ENCODE results near the gene PHAF1.

Gene PHAF1

DNA sequence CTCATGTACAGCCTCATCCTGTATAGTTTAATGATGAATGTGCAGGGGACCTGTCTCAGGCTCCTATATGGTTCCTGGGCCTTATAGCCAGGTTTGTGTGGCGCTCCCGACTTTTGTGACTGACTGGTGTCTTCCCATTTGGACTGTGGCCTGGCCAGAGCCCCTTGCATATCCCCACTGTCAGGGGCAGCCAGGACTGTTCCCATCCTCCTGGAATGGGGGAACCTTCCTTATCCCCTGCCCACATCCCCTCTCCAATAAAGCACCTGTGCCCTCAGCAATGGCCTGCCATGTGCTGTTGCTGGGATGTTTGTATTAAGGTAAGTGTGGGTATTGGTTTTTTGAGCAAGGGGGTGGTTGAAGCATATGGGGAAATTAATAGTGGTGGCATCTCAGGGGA lies 38.5 kb downstream of the PHAF1 start:
- DNase-seq, result no peak

DNA sequence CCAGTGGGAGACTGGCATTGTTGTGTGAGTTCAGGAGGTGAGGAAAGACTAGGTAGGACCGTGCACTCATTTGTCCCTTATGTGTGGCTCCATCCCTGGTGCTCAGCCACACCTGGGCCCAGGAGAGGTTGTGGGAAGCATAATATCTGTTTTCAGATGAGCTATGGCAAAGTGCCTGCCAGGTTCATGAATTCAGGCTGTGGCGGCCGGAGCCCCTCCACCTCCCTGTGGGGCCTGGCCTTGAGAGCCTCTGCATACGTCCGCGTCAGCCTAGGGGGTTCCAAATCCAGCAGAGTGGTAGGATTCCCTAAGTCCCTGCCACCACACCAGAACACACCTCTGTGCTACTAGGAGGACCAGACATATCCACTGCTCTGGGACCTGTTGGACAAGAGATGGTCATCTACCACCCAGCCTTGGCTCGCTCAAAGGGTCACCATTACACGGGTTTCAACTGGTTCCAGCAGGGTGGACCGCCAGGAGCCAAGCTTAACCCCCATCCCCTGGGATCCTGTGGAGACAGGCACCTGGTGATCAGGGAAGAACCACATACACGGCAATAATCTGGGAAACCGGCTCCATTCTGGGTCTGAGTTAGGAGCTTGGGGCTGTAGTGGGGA lies 39.0 kb downstream of the PHAF1 start:
- DNase-seq, result no peak

DNA sequence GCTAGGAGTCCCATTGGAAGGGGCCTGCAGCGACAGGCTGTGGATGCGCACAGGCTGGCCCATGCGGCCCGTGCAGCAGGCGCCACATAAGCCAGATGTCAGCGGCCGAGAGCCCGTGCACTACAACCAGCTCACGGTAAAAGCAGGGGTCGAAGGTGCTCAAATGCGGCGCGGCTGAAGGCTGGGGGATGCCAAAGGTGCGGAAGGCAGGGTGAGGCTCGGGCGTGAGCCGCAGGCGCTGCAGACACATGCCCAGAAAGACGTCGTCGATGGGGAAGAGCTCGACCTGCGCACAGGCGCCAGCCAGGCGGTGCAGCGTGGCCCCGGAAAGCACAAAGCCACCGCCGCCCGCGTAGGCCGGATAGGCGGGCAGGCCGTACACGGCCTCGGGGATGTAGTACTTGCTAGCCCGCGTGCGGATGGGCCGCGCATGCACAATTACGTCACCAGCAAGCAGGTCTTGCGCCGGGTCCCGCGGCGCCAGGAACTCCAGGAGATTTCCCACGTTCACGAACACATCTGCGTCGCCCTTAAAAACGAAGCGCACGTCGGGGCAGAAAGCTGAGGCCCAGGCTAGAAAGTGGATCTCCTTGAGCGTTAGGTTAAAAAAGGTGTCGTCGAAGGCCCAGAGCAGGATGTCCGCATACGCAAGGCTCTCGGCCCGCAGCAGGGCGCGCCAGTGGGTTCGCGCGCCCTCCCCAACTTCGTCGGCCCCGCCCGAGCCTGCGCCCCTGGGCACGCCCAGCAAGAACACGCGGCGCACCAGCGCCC lies 39.7 kb downstream of the PHAF1 start:
- DNase-seq, result no peak

DNA sequence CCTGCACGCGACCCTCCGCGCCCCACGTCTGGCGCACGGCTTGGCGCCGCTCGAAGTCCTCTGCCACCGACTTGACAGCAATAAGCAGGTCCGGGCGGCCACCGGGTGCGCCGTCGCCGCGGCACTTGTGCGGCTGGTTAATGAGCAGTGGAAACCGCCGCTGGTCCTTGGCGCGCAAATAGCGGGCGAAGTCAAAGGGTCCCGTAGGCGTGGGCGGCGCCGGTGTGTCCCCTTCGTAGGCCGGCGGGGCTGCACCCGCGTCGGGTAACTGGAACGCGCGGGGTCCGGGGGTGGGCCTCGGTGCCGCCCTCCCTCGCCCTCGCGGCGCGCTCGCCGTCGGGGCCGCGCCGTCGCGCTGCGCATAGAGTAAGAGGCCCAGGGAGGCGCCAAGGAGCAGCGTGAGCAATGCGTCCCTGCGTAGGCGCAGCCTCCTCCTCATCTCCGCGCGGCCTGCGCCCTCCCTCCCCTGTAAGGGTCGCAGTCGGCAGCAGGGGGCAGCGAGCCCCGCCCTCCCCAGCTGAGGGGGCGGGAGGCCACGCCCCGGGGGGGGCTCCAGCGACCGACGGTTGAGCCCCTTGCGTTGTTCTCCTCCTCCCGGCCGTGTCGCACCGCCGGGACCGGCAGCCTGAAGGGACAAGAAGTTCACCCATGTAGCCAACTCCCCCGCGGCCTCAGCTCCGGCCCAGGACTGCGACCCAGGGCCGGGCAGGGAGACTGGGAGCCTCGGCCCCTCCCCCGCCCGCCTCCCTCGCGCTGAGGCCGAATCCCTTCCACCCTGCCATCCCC lies 40.5 kb downstream of the PHAF1 start:
- peak; percentile 31 to 40 for DNase-seq

DNA sequence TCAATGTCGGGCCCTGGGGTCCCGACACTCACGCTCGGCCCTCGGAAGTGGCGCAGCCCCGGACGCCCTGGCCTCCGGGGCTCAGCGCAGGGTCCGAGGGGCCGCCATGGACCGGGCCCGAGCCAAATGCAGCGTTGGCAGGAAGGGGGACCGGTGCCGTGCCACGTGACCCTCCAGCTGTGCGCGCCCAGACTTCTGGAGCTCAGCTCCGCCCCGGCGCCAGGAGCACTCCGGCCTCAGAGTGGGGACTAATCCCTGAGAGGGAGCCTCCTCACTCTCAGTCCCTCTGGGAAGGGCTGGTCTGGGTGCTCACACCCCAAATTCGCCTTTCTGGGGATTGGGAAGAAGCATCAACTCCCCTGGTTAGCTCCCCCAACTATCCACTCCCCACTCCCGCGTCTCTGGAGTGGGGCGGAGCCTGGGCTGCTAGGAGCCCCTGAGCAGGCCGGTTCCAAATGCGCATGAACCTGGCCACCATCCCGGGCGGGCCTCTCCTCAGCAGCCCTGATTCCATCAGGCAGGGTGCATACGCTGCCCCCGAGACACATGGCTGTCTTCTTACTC lies 41.2 kb downstream of the PHAF1 start, which contains the start of gene B3GNT9:
Gene B3GNT9, minus strand, starts transcription at position 166 of the 564 bp plus-strand sequence. CDS start 513 bp downstream, outside the sequence.
- DNase-seq, result no peak

DNA sequence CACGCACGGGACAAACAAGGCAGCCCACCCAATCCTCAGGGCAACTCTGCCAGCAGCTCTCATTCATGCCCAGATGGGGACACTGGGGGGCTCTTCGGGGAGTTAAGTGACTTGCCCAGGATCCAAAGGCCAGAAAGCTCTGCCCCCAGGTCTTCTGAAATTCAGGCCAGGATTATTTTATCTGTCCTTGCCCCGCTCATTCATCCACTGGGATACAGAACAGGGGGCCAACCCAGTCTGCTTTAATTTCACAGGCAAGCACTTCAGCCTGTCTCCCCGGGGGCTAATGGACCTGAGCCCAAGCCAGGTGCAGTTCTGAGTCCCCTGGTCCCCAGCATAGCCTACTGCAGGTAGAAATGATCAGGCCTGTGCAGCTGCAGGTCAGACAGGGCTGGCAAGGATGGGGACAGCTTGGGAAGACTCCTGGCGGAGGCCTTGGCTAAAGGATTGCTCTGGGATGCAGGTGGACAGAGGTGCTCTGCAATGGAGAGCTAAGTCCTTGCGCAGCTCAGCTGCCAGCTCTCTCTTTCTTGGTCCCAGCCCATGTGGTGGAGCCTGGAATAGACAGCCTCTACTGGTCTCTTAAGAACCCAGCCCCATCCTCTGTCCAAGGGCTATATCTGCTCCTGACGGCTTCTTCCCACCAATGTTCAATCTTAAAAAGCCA lies 41.8 kb downstream of the PHAF1 start:
- DNase-seq, result no peak

DNA sequence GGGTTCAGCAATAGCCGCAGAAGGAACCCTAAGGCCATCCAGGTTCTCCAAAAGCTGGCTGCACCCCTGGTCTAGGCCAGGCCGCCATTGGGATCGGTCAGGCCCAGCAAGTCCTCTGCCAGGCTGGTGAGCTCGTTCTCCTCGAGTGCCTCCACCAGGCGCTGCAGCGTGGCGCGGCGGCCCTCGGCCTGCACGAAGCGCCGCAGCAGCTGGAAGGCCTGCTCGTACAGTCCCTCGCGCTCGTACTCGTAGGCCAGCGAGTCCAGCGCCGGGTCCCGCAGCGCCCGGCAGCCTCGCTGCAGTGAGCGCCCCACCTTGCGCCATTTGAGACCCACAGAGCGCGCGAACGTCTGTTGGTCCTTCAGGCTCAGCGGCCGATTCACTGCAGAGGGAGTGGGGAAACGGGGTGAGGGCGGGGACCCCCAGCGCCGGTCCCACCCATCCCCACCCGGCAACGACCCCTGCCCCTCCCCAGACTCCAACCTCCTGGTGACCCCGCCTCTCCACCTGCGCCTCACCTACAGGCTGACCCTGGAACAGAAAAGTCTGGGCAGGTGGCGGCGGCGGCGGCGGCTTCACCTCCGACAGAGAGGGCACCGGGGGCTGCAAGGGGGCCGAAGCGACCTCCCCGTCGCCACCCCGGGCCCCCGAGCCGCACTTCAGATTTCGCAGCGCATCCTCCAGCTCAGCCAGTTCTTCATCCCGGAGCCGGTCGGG lies 45.0 kb downstream of the PHAF1 start:
- DNase-seq, result no peak

DNA sequence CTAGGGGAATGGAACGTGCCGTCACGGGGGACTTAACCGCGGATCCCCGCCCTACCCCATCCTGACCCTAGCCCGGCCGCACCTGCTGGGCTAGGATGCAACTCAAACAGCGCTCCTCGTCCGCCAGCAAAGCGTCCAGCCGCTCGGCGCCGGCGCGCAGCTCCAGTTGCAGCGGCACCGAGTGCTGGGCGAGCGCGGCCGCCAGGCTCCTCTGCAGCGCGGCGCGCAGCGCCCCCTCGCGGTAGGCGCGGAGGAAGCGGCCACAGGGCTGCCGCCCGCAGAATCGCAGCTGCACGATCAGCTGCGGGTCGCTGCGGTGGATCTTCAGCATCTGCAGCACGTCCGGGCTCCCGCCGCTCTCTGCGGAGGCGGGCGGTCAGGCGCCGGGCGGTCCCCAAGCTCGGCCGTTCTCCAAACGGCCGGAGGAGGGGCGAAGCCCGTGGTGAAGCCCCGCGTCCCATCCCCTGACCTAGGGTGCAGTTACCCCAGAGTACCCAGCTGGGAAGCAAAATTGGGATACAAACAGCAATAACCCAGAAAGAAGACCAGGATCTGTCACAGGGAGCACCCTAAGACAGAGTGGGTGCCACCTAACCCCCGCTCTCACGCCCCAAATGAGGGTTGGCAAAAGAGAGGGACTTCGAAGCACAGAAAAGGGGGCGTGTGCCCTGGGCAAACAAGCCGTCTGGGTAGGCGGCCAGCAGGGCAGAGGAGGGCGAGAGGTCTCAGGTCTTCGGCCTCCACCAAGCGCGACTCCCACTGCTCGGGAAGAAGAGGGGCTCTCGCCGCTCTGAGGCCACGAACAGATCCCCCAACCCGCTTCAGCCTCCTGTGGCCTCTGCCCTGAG lies 45.8 kb downstream of the PHAF1 start:
- DNase-seq, result peak; percentile 79 to 83

DNA sequence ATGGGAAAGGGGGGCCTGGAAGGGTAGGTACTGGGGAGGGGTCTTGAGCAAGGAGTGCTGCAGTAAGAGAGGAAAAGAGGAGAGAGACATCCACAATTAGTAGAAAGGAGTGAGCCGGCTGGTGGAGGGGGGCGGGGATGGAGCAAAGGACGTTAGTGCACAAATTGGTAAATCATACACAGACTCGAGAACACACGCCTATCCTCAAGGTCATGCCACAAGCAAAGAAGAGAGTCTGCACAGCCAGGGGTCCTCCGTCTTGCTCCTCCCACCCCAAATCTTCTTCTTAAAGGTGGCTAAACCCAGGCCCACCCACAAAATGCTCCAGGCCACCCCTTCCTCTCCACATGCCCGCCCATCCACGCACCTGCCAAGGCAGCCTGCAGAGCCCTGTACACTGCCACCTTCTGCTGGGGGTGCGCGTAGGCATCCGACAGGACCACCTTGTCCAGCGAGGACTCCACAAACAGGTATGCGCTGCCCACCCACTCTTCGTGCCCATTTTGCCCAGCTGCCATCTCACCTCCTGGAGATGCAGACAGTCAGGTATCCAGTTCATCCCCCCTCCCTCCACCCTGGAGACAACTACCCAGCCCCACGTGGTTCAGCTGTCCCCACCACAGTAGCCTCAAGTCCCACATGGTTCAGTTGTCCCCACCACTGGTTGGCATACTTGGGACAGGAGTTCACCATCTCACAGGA lies 46.6 kb downstream of the PHAF1 start:
- no peak for DNase-seq

DNA sequence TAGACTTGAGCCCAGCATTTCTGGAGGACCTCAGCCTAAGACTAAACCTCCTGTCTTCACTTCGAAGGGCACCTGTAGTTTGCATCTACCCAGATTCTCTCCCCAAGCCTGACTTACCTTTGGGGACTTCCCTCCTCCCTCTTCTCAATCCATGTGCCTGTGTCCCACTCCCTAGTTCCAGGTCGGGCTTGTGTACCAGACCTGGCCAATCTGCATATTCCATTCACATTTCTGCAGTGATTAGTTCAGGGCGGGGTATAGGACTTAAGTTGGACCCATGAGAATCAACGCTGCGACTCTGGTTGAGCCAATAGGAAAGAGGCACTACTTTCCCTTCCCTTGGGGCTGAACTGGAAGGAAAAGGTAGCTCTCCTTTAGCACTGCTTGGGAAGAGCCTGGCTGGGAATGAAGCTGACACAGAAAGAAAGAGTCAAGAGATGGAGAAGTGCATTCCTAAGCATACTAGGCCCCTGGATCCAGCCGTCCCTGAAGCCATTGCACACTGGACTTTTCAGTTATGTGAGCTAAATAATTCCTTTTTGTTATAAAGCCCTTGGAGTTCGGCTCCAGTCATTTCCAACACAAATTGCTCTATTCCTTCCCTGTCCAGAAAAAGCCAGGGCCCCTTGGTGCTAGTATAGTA lies 47.5 kb downstream of the PHAF1 start:
- DNase-seq, result no peak

DNA sequence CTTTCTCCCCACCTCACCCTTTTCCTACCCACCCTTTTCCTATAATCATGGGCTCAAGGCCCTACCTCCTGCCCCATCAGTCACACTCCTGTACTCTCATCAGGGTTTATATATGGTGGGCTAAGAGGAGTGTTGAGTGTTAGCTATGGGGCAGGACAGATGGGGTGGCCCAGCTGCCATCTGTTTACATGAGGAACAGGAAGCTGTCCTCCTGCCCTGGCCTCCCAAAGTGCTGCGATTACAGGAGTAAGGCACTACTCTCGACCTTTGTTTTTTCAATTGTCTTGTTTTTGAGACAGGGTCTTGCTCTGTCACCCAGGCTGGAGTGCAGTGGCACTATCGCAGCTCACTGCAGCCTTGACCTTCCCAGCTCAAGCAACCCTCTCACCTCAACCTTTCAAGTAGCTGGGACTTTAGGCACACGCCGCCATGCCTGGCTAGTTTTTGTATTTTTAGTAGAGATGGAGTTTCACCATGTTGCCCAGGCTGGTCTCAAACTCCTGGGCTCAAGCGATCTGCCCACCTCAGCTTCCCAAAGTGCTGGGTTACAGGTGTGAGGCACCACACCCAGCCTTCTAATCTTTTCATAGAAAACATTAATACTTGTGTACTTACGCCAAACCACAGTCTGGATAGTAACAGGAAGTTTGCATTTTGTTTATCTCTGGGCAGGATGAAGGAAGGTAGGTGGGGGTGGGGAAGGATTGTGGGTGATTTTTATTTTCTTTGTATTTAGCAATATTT lies 48.3 kb downstream of the PHAF1 start:
- peak; percentile 24 to 66 for DNase-seq

DNA sequence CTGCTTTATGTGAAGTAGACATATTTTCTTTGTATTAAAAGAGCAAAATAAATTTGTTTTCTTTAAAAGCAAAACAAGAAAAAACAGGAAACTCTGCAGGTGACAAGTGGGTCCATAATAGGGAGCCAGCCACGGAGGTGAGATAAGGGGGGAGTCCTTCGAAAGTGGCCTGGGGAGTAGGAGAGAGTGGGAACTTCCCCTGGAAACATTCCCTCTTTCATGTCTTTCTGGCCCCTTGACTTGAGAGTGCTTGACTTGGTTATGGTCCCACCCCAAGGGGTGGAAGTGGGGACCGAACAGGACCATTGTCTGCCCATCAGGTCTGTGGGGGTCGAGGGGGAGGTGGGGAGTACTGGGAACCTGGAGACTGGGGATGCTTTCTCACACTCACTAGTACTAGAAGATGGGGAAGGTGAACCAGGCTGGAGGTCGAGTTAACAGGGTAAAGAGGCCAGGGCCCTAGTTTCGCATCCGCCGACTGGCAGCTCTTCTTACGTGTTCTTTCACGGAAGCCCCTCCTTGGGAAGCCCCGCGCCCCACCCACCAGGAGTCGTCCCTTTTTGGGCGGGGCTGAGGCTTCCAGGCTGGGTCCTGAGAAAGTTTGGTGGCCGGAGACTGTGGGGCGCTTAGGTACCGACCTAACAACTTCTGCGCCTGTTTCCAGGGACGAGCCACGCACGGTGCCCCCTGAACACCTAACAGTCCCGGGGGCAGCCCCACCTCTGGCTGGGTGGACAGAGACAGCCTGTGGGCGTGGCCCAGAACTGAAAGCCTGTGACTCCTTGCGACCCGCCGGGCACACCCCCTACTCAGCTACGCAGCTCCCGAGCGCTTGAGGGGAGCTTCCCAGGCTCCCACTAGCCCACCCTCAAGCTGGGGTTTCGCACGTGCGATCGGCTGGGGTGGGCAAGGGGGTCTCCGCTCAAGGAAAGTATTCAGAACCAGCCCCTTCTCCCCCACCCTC lies 49.2 kb downstream of the PHAF1 start:
- peak; percentile 85 to 88 for DNase-seq

DNA sequence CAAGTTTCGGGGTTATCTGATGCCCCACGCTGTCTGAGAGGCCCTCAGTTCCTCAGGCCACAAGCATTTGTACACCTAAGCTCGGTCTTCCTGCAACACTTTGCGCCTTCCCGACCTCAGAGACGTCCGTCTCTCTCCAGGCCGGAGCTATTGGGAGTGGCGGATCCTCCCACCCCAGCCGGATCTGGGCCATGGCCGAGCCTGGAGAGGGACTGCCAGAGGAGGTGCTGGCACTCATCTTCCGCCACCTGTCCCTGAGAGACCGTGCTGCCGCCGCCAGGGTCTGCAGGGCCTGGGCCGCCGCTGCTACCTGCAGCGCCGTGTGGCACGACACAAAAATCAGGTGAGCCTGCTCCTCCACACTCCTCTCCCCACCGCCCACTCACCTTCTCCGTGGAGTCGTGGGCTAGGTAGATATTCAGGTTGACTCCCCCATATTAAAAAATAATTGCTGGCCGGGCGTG lies 51.9 kb downstream of the PHAF1 start:
- no peak for DNase-seq

DNA sequence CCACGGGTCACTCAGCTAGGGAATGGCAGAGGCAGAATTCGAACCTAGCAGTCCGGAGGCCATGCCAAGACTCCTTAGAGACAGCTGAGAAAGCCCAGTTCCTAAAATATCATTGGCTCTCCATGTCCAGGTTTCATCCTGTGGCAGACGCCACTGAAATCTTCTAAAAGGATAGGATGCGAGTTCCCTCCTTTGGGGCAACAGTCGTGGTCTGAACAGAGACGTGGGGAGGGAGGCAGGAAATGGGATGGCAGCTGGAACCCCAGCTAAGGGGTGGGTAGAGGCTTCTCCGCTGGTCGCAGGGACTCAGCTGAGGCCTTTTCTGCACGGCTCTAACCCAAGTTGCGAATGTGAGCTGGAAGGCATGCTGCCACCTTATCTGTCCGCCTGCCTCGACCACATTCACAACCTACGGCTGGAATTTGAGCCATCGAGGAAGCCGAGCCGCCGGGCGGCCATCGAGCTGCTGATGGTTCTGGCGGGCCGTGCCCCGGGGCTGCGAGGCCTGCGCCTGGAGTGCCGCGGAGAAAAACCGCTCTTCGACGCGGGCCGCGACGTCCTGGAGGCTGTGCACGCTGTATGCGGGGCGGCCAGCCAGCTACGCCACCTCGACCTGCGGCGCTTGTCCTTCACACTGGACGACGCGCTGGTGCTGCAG lies 52.9 kb downstream of the PHAF1 start:
- DNase-seq, result no peak

DNA sequence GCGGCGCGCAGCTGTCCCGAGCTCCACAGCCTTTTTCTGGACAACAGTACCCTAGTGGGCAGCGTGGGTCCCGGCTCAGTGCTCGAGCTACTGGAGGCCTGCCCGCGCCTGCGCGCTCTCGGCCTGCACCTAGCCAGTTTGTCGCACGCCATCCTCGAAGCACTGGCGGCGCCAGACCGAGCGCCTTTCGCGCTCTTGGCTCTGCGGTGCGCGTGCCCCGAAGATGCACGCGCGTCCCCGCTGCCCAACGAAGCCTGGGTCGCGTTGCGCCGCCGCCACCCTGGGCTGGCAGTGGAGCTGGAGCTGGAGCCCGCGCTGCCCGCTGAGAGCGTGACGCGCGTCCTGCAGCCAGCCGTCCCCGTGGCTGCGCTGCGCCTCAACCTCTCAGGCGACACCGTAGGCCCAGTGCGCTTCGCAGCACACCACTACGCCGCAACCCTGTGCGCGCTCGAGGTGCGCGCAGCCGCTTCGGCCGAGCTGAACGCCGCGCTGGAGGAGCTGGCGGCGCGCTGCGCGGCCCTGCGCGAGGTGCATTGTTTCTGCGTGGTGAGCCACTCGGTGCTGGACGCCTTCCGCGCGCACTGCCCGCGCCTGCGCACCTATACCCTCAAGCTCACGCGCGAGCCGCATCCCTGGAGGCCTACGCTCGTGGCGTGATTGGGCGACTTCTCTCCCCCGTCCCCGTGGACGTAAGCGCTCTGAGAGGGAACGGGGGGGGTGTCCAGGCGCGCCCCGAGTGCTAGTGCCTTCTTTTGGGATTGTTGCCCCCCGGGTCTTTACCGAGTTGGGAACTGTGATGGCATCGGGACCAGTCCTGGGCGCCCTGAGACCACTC lies 53.6 kb downstream of the PHAF1 start:
- peak; percentile 50 to 62 for DNase-seq

DNA sequence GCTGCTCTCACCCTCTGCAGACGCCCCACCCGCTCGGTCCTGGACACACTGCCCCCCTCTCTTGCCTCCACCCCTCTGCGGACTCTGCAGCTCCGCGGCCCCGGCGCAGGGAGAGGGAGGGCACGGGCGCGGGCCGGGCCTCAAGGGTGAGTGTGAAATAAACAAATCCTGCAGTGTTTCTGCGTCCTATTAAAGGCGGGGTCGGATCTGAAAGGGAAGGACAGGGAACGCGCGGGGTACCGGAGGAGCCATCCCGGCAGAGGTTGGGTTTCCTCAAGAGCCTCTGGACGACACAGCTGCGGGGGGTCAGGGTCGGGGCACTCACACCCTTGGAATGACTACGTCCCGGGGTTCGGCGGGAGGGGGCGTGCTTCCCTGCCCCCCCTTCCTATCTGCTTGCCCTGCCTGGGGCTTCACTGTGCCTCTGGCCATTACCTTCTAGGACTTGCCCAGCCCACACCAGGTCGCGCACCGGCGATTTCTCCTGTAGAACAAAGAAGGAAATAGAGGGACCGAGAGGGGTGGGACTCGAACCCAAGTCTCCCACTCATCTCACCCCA lies 54.3 kb downstream of the PHAF1 start:
- DNase-seq, result no peak
